Measurements from ENCODE around the gene KRT27. TPM values are rescaled to one million over a fixed set of nuclear protein-coding genes. Genes with fewer than 3 reads are reported as not detected.
"Not testable (repeated sequence)": the region's sequence is repeated elsewhere in the genome, so short reads cannot be mapped to it uniquely, and the experiment has no call there.

The KRT27 gene, protein sequence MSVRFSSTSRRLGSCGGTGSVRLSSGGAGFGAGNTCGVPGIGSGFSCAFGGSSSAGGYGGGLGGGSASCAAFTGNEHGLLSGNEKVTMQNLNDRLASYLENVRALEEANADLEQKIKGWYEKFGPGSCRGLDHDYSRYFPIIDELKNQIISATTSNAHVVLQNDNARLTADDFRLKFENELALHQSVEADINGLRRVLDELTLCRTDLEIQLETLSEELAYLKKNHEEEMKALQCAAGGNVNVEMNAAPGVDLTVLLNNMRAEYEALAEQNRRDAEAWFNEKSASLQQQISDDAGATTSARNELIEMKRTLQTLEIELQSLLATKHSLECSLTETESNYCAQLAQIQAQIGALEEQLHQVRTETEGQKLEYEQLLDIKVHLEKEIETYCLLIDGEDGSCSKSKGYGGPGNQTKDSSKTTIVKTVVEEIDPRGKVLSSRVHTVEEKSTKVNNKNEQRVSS
- total RNA-seq (2014; rRNA removed; shearing (Covaris generic)): not detected in 2 replicates
- not detected in 2 replicates for polyA plus RNA-seq (2014; cell fraction: nucleus; rRNA removed)

- DNase-seq (ENCODE audit: extremely low read depth, low read depth): no peak
Observed at GRCh38 chr17:40782450-40782849, at the start of gene KRT27. Gene KRT27 (minus strand): TSS chr17:40782550. CDS start chr17:40782493, 57 bp downstream.

GRCh38 chr17:40830085-40830776, 47.9 kb upstream of the KRT27 start:
- DNase-seq (ENCODE audit: extremely low read depth, low read depth): no peak

DNA sequence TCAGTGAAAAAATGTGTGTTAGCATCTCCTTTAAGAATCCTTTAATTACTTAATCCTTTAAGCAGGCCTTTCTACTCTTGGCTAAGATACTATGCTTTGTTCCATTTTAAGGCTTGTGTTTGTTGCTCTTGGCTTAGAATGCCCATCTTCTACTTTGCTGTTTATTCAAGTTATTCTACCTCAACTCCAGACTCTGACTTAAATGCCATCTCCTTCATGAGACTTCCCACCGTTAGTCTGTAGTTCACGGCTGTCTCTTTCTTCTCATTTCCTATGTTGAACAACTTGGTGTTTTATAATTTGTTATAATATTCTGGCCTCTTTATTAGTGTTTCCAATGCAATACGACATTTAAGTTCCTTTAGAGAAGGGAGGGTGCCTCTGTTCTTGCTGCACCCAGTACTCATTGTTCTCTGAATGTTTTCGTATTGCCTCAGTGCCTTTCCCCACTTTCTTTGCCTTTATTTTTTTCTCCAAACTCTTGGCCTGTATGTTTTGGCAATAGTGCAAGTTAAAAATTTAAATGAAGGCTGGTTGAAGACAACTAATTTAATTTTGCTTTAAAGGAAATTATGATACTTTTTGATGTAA, 46.2 kb upstream of the KRT27 start:
- no peak for DNase-seq (ENCODE audit: extremely low read depth, low read depth)

DNA sequence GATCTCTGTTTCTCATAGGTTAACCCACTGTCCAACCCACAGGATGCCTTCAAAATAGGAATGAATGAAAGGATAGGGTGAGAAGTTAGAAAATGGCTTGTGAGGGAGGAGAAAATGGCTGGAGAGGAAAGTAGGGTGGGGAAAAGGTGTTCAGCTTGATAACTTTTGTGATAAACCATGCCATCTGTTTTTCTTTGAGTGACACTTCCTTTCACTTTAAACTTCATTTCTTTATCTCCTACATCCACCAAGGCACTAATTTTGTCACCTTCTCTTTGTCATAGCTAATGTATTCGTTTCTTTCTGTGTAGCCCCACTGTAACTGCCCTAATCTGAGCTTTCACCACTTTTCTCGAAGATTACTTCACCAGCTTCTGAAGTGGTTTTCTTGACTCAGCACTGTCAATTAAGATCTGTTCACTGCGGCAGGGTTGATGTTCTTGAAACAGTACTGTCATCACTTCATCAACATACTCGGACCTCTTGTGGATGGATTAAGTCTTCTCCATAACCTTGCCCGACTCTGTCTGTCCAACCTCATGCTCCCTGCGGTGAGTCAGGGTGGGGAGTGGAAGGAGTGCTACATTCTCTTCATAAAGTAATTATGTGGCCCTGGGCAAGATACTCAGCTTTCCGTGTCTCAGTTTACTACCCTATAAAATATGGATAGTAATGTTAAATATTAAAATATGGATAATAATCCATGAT, 45.5 kb upstream of the KRT27 start:
- DNase-seq (ENCODE audit: extremely low read depth, low read depth): peak; percentile 26

- no peak for DNase-seq (ENCODE audit: extremely low read depth, low read depth)
Observed at GRCh38 chr17:40825599-40825998, 43.2 kb upstream of the KRT27 start.

GRCh38 chr17:40824015-40824832, 41.9 kb upstream of the KRT27 start:
- DNase-seq (ENCODE audit: extremely low read depth, low read depth): no peak

DNA sequence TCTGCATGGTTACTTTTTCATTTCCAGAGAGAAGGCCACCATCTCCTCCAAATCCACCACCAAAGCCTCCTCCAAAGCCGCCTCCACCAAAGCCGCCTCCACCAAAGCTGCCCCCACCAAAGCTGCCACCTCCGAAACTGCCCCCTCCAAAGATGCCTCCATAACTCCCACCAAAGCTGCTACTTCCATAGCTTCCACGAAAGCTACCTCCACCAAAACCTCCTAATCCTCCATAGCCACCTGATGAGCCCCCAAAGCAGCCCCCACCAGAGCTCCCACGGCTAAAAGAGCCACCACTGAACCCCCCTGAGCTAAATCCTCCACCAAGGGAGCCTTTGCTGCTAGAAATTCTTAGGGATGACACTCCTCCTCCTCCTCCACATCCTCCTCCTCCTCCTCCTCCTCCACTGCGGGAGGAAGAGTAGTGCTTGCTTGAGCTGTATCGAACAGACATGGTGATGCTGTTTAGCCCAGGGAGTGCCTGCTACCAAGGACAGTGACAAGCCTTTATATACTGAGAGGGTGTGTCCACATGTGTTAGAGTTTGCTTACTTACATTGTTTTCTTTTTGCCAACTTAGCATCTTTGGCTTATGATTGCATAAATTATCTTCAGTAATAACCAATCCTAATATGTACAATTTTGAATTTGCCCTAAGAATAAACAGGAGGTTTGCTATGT, 39.9 kb upstream of the KRT27 start, which contains the start of gene KRT10:
Gene KRT10 (minus strand): TSS at position 483 of the 681 bp plus-strand sequence. CDS start 29 bp downstream, at position 454.
- no peak for DNase-seq (ENCODE audit: extremely low read depth, low read depth)

DNA sequence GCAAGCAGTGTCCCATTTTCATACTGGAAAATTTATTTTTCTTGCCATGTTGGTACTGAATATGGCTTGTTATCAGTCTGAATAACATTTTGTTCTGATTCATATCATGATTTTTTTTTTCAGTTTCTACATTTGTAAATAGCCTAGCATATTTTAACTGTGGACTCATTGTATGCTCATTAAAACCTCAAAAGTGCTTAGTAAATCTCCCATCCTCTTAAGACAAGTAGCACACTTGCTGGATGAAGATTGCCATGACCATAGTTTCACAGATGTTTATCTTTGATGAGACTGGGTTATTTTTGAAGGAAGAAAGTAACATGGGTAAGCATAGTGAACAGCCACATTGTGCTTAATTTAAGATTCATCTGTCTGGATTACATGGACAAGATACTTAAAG, 39.2 kb upstream of the KRT27 start:
- no peak for DNase-seq (ENCODE audit: extremely low read depth, low read depth)

- DNase-seq (ENCODE audit: extremely low read depth, low read depth): no peak
Observed at GRCh38 chr17:40820228-40820838, 38.0 kb upstream of the KRT27 start.

GRCh38 chr17:40819528-40820125, 37.3 kb upstream of the KRT27 start:
- no peak for DNase-seq (ENCODE audit: extremely low read depth, low read depth)

- DNase-seq (ENCODE audit: extremely low read depth, low read depth): peak; percentile 76
Observed at GRCh38 chr17:40818733-40819527, 36.6 kb upstream of the KRT27 start.

GRCh38 chr17:40818343-40818732, 36.0 kb upstream of the KRT27 start:
- DNase-seq (ENCODE audit: extremely low read depth, low read depth): no peak

- DNase-seq (ENCODE audit: extremely low read depth, low read depth): no peak
Observed at GRCh38 chr17:40817103-40817682, 34.8 kb upstream of the KRT27 start.

DNA sequence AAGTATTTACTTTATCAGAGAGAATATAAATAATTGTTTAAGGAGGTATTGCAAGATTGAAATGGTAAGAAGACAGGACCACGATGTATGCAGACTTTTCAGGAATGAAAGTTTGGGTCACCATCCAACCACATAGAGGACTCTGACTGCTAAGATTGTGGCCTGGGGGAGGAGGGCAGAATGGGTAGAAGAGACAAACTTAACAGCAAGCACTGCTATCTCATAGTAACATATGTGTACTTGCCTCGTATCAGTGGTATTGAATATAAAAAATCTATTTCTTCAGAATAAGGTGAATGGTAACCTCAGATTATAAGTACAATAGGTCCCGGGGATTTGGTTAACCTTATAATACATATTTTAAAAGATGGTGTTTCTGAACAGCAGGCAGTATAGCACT, 34.2 kb upstream of the KRT27 start:
- DNase-seq (ENCODE audit: extremely low read depth, low read depth): no peak

DNA sequence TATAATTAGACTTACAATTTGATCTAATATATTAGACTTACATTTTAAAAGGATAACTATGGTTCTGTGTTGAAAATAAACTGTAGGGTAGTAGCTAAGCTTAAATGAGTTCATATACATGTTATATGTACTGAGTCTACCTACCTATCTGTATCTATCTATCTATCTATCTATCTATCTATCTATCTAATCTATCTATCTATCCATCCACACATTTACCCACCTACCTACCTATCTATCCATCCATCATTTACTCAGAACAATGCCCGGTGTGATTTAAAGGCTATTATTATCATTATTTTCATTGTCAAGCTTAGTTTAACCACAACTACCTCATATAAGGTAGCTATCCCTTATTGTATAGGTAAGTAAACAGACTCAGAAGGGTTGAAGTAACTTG, 33.0 kb upstream of the KRT27 start:
- no peak for DNase-seq (ENCODE audit: extremely low read depth, low read depth)

- not testable (repeated sequence) for DNase-seq (ENCODE audit: extremely low read depth, low read depth)
Observed at GRCh38 chr17:40814657-40815056, 32.3 kb upstream of the KRT27 start.

GRCh38 chr17:40813804-40814203, 31.5 kb upstream of the KRT27 start:
- no peak for DNase-seq (ENCODE audit: extremely low read depth, low read depth)
